Bronchial epithelial cell (primary cell): ENCODE results near the gene NR4A3. TPM values are rescaled to one million over a fixed set of nuclear protein-coding genes. Genes with fewer than 3 reads are reported as not detected.

Source experiments
- DNase-seq: peaks from one replicate; pipeline ENCODE4 v3.0.0-alpha.2; 2010; ENCODE audit warnings: low read depth
- FAIRE-seq: peaks from 2 replicates; lab custom pipeline; 2011; peaks lifted over from hg19 to GRCh38; lab: Jason Lieb, UNC
- H3K27me3 ChIP-seq: 2 replicates; pipeline ENCODE4 v1.5.1; 2011; ENCODE audit warnings: low read length; ENCODE audit not compliant: control insufficient read depth, insufficient read depth
- H3K36me3 ChIP-seq: 2 replicates; pipeline ENCODE4 v1.5.1; 2011; ENCODE audit warnings: low read length; ENCODE audit not compliant: control insufficient read depth, insufficient read depth
- H3K4me3 ChIP-seq: 2 replicates; pipeline ENCODE4 v1.5.1; 2011; ENCODE audit warnings: mild to moderate bottlenecking, low read depth, low read length, control low read depth
- CTCF ChIP-seq: IDR thresholded peaks from 2 replicates; pipeline ENCODE4 v1.5.1; 2011; ENCODE audit warnings: mild to moderate bottlenecking, moderate library complexity, low read length, control low read depth, inconsistent platforms; ENCODE audit not compliant: insufficient read depth, severe bottlenecking
- total RNA-seq: library from RNA; depleted of rRNA; stranded (reverse); fragments of >200 nt; gene quantifications from 2 replicates; pipeline ENCODE4 v1.2.1, GENCODE V29; 2014

NR4A3 gene
- total RNA-seq, 1 donor from 2014 or later, result not detected

GRCh38 chr9:99822109-99822805 is 572 bp downstream of the NR4A3 start:
- Histone ChIP-seq H3K36me3 (no peaks in the 10 kb centered on the region), H3K4me3 (peak overlapping the region; percentile 85), H3K27me3 (peaks cover 13% of the 10 kb centered on the region)
- no peak for FAIRE-seq
- no peak for TF ChIP-seq CTCF
- DNase-seq, result no peak

GRCh38 chr9:99822806-99823591 is 1.3 kb downstream of the NR4A3 start:
- H3K36me3 ChIP-seq, result no peaks in the 10 kb centered on the region
- TF ChIP-seq CTCF, result no peak
- DNase-seq (no peak), FAIRE-seq (no peak)
- H3K27me3 ChIP-seq, result peaks cover 19% of the 10 kb centered on the region
- H3K4me3 ChIP-seq, result peak overlapping the region; percentile 85

- DNase-seq, result no peak
- H3K27me3 ChIP-seq, result peaks cover 24% of the 10 kb centered on the region
Measured at GRCh38 chr9:99823681-99824377, 2.1 kb downstream of the NR4A3 start.

GRCh38 chr9:99824378-99825171 is 2.9 kb downstream of the NR4A3 start:
- peaks cover 32% of the 10 kb centered on the region for H3K27me3 ChIP-seq
- DNase-seq (no peak), FAIRE-seq (no peak)
- peak overlapping the region; percentile 85 for H3K4me3 ChIP-seq
- no peaks in the 10 kb centered on the region for H3K36me3 ChIP-seq
- TF ChIP-seq CTCF, result peak; percentile 59

More at GRCh38 chr9:99823681-99824377, 2.1 kb downstream of the NR4A3 start:
- Histone ChIP-seq H3K4me3 (peak overlapping the region; percentile 85), H3K36me3 (no peaks in the 10 kb centered on the region)
- no peak for TF ChIP-seq CTCF
- FAIRE-seq, result no peak
